Mesenchymal stem cell (in vitro differentiated cells and primary cell): ENCODE measurements around the gene PPCDC.

ENCODE experiments used
- DNase-seq: peaks from one replicate; pipeline ENCODE4 v3.0.0-alpha.2; 2013
- H2AFZ ChIP-seq: one replicate; pipeline ENCODE4 v1.6.1; 2013; ENCODE audit warnings: low read depth, mild to moderate bottlenecking, control low read depth, inconsistent platforms, low read length, moderate library complexity
- H2AK5ac ChIP-seq: 2 replicates; pipeline ENCODE4 v1.6.1; 2013; ENCODE audit warnings: low read length, moderate library complexity, mild to moderate bottlenecking, inconsistent platforms; ENCODE audit not compliant: severe bottlenecking
- H2BK120ac ChIP-seq: one replicate; pipeline ENCODE4 v1.6.1; 2013; ENCODE audit warnings: low read depth, mild to moderate bottlenecking, inconsistent platforms, low read length, moderate library complexity
- H2BK12ac ChIP-seq, 2 experiments: one replicate each; pipeline ENCODE4 v1.6.1; 2013; ENCODE audit warnings: inconsistent platforms in 2 of 2, low read length in 2 of 2, mild to moderate bottlenecking in 2 of 2, moderate library complexity in 2 of 2, control low read depth in 1 of 2
- H2BK15ac ChIP-seq: one replicate; pipeline ENCODE4 v1.6.1; 2013; ENCODE audit warnings: mild to moderate bottlenecking, low read depth, inconsistent platforms; ENCODE audit not compliant: poor library complexity, severe bottlenecking
- H2BK5ac ChIP-seq: 2 replicates; pipeline ENCODE4 v1.6.1; 2013; ENCODE audit warnings: low read depth, mild to moderate bottlenecking, low read length, control low read depth, inconsistent platforms; ENCODE audit not compliant: poor library complexity, severe bottlenecking
- H3K14ac ChIP-seq, 2 experiments: one replicate each; pipeline ENCODE4 v1.6.1; 2013; ENCODE audit warnings: inconsistent platforms in 2 of 2, low read length in 2 of 2, control low read depth in 1 of 2, mild to moderate bottlenecking in 1 of 2, moderate library complexity in 1 of 2
- H3K18ac ChIP-seq, 2 experiments: one replicate each; pipeline ENCODE4 v1.6.1; 2013; ENCODE audit warnings: inconsistent platforms in 2 of 2, low read length in 2 of 2, control low read depth in 1 of 2, low read depth in 1 of 2, mild to moderate bottlenecking in 1 of 2
- H3K23ac ChIP-seq, 2 experiments: one replicate each; pipeline ENCODE4 v1.6.1; 2013; ENCODE audit warnings: inconsistent platforms in 2 of 2, low read length in 2 of 2, mild to moderate bottlenecking in 2 of 2, moderate library complexity in 2 of 2, control low read depth in 1 of 2
- H3K27ac ChIP-seq: 2 replicates; pipeline ENCODE4 v1.5.1; 2013; ENCODE audit warnings: mild to moderate bottlenecking, moderate library complexity, low read length, control low read depth, inconsistent platforms; ENCODE audit not compliant: poor library complexity, severe bottlenecking
- H3K27me3 ChIP-seq, 2 experiments: 2 replicates each; pipeline versions ENCODE4 v1.6.1 to v1.7.0; 2013; ENCODE audit warnings: low read length in 2 of 2, mild to moderate bottlenecking in 2 of 2, moderate library complexity in 2 of 2, control low read depth in 1 of 2, inconsistent platforms in 1 of 2; ENCODE audit not compliant: control insufficient read depth in 1 of 2, insufficient read depth in 1 of 2
- H3K36me3 ChIP-seq, 2 experiments: 2 replicates each; pipeline versions ENCODE4 v1.6.1 to v1.7.0; 2013; ENCODE audit warnings: low read length in 2 of 2, control low read depth in 1 of 2, inconsistent platforms in 1 of 2, low read depth in 1 of 2, mild to moderate bottlenecking in 1 of 2; ENCODE audit not compliant: insufficient read depth in 2 of 2, control insufficient read depth in 1 of 2
- H3K4ac ChIP-seq, 2 experiments: one replicate each; pipeline ENCODE4 v1.6.1; 2013; ENCODE audit warnings: inconsistent platforms in 2 of 2, low read length in 2 of 2, mild to moderate bottlenecking in 2 of 2, moderate library complexity in 2 of 2, control low read depth in 1 of 2, low read depth in 1 of 2
- H3K4me1 ChIP-seq: 2 replicates; pipeline ENCODE4 v1.6.1; 2013; ENCODE audit warnings: low read depth, low read length, control low read depth; ENCODE audit not compliant: control insufficient read depth, insufficient read depth
- H3K4me2 ChIP-seq: 2 replicates; pipeline ENCODE4 v1.6.1; 2013; ENCODE audit warnings: low read length, mild to moderate bottlenecking, inconsistent platforms; ENCODE audit not compliant: poor library complexity, severe bottlenecking
- H3K4me3 ChIP-seq, 2 experiments: 2 replicates each; pipeline versions ENCODE4 v1.5.1 to v1.7.0; 2013; ENCODE audit warnings: low read length in 2 of 2, mild to moderate bottlenecking in 2 of 2, control low read depth in 1 of 2, low read depth in 1 of 2; ENCODE audit not compliant: insufficient read depth in 1 of 2
- H3K79me1 ChIP-seq: replicated peaks from 2 replicates; pipeline ENCODE4 v1.6.1; 2013; ENCODE audit warnings: mild to moderate bottlenecking, control low read depth, low read length, inconsistent platforms; ENCODE audit not compliant: poor library complexity, severe bottlenecking
- H3K9ac ChIP-seq: 2 replicates; pipeline ENCODE4 v1.7.0; 2013; ENCODE audit warnings: mild to moderate bottlenecking, low read length, moderate library complexity
- H3K9me3 ChIP-seq: 2 replicates; pipeline ENCODE4 v1.7.0; 2013; ENCODE audit warnings: mild to moderate bottlenecking, low read length; ENCODE audit not compliant: control insufficient read depth
- H4K8ac ChIP-seq: one replicate; pipeline ENCODE4 v1.6.1; 2013; ENCODE audit warnings: inconsistent platforms, mild to moderate bottlenecking, low read length, moderate library complexity
- H4K91ac ChIP-seq: one replicate; pipeline ENCODE4 v1.6.1; 2013; ENCODE audit warnings: mild to moderate bottlenecking, low read length, inconsistent platforms
- WGBS: methylation state at CpG from one replicate; pipeline ENCODE4 v1.1.7; 2013; ENCODE audit warnings: mixed read lengths; 5-methylcytosine and 5-hydroxymethylcytosine counted together

PPCDC gene

DNA sequence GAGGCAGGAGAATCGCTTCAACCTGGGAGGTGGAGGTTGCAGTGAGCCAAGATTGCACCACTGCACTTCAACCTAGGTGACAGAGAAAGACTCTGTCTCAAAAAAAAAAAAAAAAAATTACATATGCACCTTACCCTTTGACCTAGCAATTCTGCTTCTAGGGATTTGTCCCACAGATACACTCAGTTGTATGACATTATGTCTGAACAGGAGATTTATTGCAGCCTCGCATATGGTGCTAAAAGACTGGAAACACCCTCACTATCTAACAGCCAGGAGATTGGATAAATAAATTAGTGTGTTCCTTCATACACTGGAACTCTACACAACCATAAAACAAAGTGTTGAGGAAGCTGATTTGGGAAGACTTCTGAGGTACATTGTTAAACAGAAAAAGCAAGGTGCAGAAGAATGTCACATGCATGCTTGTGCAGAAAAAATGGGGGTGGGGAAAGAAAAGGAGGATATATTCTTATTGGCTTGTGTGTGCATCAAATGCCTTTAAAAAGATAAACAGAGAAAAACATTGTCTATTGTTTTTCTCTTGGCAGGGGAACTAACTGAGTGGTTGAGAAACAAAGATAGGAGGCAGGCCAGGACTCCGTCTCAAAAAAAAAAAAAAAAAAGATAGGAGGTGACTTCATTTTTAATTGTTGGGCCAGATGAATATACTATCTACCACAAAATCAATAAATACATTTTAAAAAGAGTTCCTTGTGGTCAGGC lies 30.9 kb downstream of the PPCDC start:
- Histone ChIP-seq H3K79me1 (no peaks in the 10 kb centered on the region), H3K4me1 (peaks cover 2% of the 10 kb centered on the region), H3K9ac (no peak overlapping the region), H3K4me2 (no peak overlapping the region), H3K9me3 (no peaks in the 10 kb centered on the region), H2BK120ac (no peak overlapping the region), H4K8ac (no peak overlapping the region), H3K27me3 (no peaks in the 10 kb centered on the region), H2BK15ac (no peak overlapping the region), H2AFZ (no peak overlapping the region), H3K18ac (no peak overlapping the region), H3K4ac (no peak overlapping the region), H3K23ac (no peak overlapping the region), H2BK5ac (no peak overlapping the region), H3K14ac (no peak overlapping the region), H2AK5ac (no peak overlapping the region), H3K27ac (no peak overlapping the region), H3K4me3 (no peak overlapping the region), H2BK12ac (no peak overlapping the region), H3K36me3 (peaks cover 5 to 10% of the 10 kb centered on the region in 2 experiments), H4K91ac (no peak overlapping the region)
- WGBS, result 100% methylated on average over 1 of the region's 3 CpGs
- DNase-seq, result no peak

DNA sequence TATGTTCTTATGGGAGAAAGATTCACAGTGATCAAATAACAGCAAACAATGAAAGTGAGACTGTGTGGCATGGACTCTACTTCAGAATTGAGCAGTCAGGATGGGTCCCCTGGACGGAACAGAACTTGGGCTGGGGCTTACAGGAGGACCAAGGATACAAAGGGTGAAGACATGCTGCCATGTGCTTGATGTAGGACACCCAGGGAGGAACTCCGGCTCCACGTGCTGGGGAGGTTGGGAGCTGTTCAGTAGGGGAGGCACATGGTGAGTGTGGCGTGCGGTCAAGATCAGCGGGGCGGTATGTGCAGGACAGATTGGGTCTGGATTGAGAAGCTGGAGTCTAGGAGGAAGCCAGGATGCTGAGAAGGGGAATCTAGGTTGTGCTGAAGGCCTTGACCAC lies 32.6 kb downstream of the PPCDC start:
- 96% methylated on average over 7 of the region's 7 CpGs for WGBS
- no peak overlapping the region for H3K4me3 ChIP-seq
- H3K4me2 ChIP-seq, result no peak overlapping the region
- H4K8ac ChIP-seq, result no peak overlapping the region
- no peak overlapping the region for H4K91ac ChIP-seq
- no peak overlapping the region for H3K27ac ChIP-seq
- H3K4ac ChIP-seq, result no peak overlapping the region
- no peak overlapping the region for H2AK5ac ChIP-seq
- H3K4me1 ChIP-seq, result no peaks in the 10 kb centered on the region
- H3K9me3 ChIP-seq, result no peaks in the 10 kb centered on the region
- H3K79me1 ChIP-seq, result no peaks in the 10 kb centered on the region
- H2AFZ ChIP-seq, result no peak overlapping the region
- no peak overlapping the region for H2BK5ac ChIP-seq
- H3K36me3 ChIP-seq, result peaks cover 0 to 2% of the 10 kb centered on the region in 2 experiments
- no peak overlapping the region for H2BK12ac ChIP-seq
- H3K23ac ChIP-seq, result no peak overlapping the region
- H2BK120ac ChIP-seq, result no peak overlapping the region
- no peaks in the 10 kb centered on the region for H3K27me3 ChIP-seq
- H2BK15ac ChIP-seq, result no peak overlapping the region
- no peak overlapping the region for H3K18ac ChIP-seq
- no peak for DNase-seq
- no peak overlapping the region for H3K9ac ChIP-seq
- H3K14ac ChIP-seq, result peak overlapping the region in 1 of 2 experiments; percentile 4

DNA sequence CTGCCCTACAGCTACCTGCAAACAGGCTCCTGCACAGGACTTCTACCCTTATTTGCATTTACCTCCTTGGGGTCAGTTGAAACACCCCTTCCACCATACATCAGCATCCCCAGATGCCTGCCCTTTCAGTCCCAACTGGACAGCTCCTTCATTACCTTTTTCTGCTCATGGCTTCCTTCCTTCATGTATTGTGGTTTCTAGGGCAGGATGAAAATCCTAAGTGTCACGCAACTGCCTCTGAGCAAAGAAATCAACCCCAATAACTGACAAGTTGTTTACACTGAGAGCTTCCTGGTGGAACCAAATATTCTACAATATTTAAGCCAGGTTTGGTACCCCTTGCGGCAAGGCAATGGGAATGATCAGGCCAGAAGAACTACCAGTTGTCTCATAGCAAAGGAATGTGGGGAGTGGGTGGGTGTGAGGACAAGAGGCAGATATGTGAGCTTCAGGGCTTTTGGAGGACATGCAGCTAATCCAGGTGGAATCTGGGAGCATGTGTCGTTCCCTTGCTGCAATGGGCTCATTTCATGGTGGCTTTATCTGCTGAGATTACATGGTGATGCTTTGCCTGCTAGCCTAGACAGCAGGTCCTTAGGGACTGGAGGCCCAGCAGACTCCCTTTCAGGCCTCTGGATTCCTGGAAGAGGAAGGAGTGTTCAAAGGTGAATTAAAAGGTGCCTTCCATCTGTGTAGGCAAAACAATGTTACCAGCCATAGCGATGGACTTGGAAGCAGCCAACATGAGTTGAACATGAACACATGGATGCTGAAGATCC lies 34.9 kb downstream of the PPCDC start:
- H3K27me3 ChIP-seq, result no peaks in the 10 kb centered on the region
- no peak overlapping the region for H2BK120ac ChIP-seq
- H3K4me2 ChIP-seq, result no peak overlapping the region
- WGBS, result 84% methylated on average over 4 of the region's 4 CpGs
- H4K91ac ChIP-seq, result no peak overlapping the region
- no peak overlapping the region for H3K14ac ChIP-seq
- no peak for DNase-seq
- no peaks in the 10 kb centered on the region for H3K79me1 ChIP-seq
- H3K4me1 ChIP-seq, result peaks cover 2% of the 10 kb centered on the region
- no peaks in the 10 kb centered on the region for H3K9me3 ChIP-seq
- H2AFZ ChIP-seq, result no peak overlapping the region
- no peak overlapping the region for H4K8ac ChIP-seq
- no peak overlapping the region for H2AK5ac ChIP-seq
- no peak overlapping the region for H2BK5ac ChIP-seq
- H3K23ac ChIP-seq, result no peak overlapping the region
- no peak overlapping the region for H3K27ac ChIP-seq
- no peak overlapping the region for H3K9ac ChIP-seq
- no peak overlapping the region for H2BK15ac ChIP-seq
- no peak overlapping the region for H3K4me3 ChIP-seq
- no peak overlapping the region for H2BK12ac ChIP-seq
- no peak overlapping the region for H3K4ac ChIP-seq
- H3K36me3 ChIP-seq, result no peaks in the 10 kb centered on the region
- H3K18ac ChIP-seq, result no peak overlapping the region

- Histone ChIP-seq H3K4ac (no peak overlapping the region), H3K4me3 (no peak overlapping the region), H3K23ac (no peak overlapping the region), H2BK12ac (no peak overlapping the region), H3K18ac (no peak overlapping the region), H3K4me1 (peaks cover 2% of the 10 kb centered on the region), H3K27me3 (peaks cover 0 to 6% of the 10 kb centered on the region in 2 experiments), H3K9me3 (no peaks in the 10 kb centered on the region), H3K79me1 (no peaks in the 10 kb centered on the region), H2BK5ac (no peak overlapping the region), H3K36me3 (no peaks in the 10 kb centered on the region), H2AFZ (no peak overlapping the region), H4K91ac (no peak overlapping the region), H2BK15ac (no peak overlapping the region), H3K9ac (no peak overlapping the region), H4K8ac (no peak overlapping the region), H3K4me2 (no peak overlapping the region), H3K14ac (no peak overlapping the region), H3K27ac (no peak overlapping the region), H2BK120ac (no peak overlapping the region), H2AK5ac (no peak overlapping the region)
- no peak for DNase-seq
- WGBS, result over 99% methylated on average over 5 of the region's 5 CpGs
Measured at GRCh38 chr15:75059607-75060006, 36.2 kb downstream of the PPCDC start.
